Adipose tissue (tissue), 3 donors: ENCODE results near the gene FFAR1. TPM values are rescaled to one million over a fixed set of nuclear protein-coding genes. Genes with fewer than 3 reads are reported as not detected.

Experiments
- H3K27ac ChIP-seq: one replicate; pipeline ENCODE4 v1.5.1; 2013; ENCODE audit warnings: low read depth, low read length
- WGBS, 3 donors: extraction: QIAGEN DNeasy Blood & Tissue Kit; methylation state at CpG; one replicate each; pipeline ENCODE4 v1.1.7; 2013; 5-methylcytosine and 5-hydroxymethylcytosine counted together
- polyA plus RNA-seq, 3 donors: library from polyadenylated mRNA; stranded (reverse); fragments of 200-250 nt; gene quantifications; one replicate each; pipeline ENCODE4 v1.2.3, GENCODE V29; 2013
- donor health status: healthy with polysubstance abuse.
- donor health status: Bipolar disorder and iron deficiency.
- donor health status: healthy.

Gene FFAR1
- polyA plus RNA-seq, 3 donors = 2.2 TPM; not detected in 2

DNA sequence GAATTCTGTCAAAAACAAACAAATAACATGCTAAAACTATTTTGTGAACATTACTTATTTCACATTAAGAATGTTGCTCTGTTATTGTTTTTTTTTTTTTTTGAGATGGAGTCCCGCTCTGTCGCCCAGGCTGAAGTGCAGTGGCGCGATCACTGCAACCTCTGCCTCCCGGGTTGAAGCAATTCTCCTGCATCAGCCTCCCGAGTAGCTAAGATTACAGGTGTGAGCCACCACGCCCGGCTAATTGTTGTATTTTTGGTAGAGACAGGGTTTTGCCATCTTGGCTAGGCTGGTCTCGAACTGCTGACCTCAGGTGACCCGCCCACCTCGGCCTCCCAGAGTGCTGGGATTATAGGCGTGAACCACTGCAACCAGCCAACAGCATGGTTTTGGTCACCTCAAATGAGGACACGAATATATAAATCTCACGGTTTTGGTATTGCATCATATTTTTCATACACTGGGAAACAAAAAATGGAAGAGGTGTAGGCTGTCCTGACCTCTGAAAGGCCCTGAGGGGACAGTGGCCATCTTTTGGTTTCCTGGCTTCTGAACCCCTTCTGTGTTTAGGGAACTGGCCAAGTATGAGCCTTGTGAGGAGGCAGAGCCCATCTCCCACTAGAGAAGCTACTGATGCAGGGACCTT is 48.7 kb downstream of the FFAR1 start:
- H3K27ac ChIP-seq = no peak overlapping the region
- 92 to 93% (median 92%) methylated on average over 14 of the region's 14 CpGs for WGBS, 3 donors

DNA sequence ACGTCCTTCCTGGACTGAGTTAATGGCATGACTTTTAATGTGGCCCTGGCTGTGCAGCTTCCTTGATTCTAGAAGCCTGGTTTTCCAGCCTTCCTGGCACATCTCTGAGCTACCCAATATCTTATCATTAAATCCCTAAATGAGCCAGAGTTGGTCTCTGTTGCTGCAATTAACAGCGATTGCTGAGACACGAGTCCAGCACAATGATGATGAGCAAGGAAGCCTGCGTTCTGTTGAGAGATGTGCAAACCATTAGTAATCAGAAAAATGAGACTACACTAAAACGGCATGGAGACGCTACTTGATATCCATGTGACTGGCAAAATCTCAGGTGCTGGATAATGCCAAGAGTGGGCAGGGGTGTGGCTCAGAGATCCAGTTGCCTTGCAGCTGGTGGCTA is 49.4 kb downstream of the FFAR1 start:
- no peak overlapping the region for H3K27ac ChIP-seq
- 66 to 83% (median 81%) methylated on average over 6 of the region's 6 CpGs for WGBS, 3 donors

Other genes starting within 250 kb of the FFAR1 start
- 10 to 100 TPM in 2 of 3 donors, 1 to 10 TPM in 1; 8.0 to 39.4 (median 33.6) TPM for gene FXYD3, start 232.1 kb upstream of the FFAR1 start, polyA plus RNA-seq
- 10 to 100 TPM in 2 of 3 donors, 1 to 10 TPM in 1; 3.7 to 34.8 (median 20.6) TPM for gene LGI4, start 212.8 kb upstream of the FFAR1 start, polyA plus RNA-seq
- gene FXYD1, start 209.1 kb upstream of the FFAR1 start, polyA plus RNA-seq = 100 to 1,000 TPM in 1 of 3 donors, 10 to 100 TPM in 1, 1 to 10 TPM in 1; 3.5 to 126 (median 45.3) TPM
- 1 to 10 TPM in 1 of 3 donors, under 1 TPM in 2; 0.12 to 2.4 (median 0.45) TPM for gene FXYD7, start 204.6 kb upstream of the FFAR1 start, polyA plus RNA-seq
- gene FXYD5, start 193.2 kb upstream of the FFAR1 start, polyA plus RNA-seq = 100 to 1,000 TPM in 1 of 3 donors, 10 to 100 TPM in 2; 16.0 to 167 (median 93.9) TPM
- gene FAM187B, start 119.2 kb upstream of the FFAR1 start, polyA plus RNA-seq = not detected
- gene LSR, start 98.9 kb upstream of the FFAR1 start, polyA plus RNA-seq = 10 to 100 TPM; 12.9 to 92.4 (median 20.2) TPM
- gene USF2, start 78.9 kb upstream of the FFAR1 start, polyA plus RNA-seq = 100 to 1,000 TPM in 2 of 3 donors, 10 to 100 TPM in 1; 68.2 to 122 (median 118) TPM
- 10 to 100 TPM in 1 of 3 donors, 1 to 10 TPM in 1, under 1 TPM in 1; 0.34 to 16.3 (median 1.1) TPM for gene HAMP, start 65.4 kb upstream of the FFAR1 start, polyA plus RNA-seq
- gene MAG, start 55.7 kb upstream of the FFAR1 start, polyA plus RNA-seq = under 1 TPM in 1 of 3 donors, not detected in 2; 0.16 TPM
- 1 to 10 TPM in 1 of 3 donors, under 1 TPM in 2; 0.67 to 2.1 (median 0.88) TPM for gene CD22, start 18.7 kb upstream of the FFAR1 start, polyA plus RNA-seq
- gene FFAR3, start 10.6 kb downstream of the FFAR1 start, polyA plus RNA-seq = 1 to 10 TPM in 2 of 3 donors, under 1 TPM in 1; 0.46 to 1.8 (median 1.8) TPM
- gene GPR42, start 23.2 kb downstream of the FFAR1 start, polyA plus RNA-seq = under 1 TPM in 2 of 3 donors, not detected in 1; 0.06 to 0.90 TPM
- gene FFAR2, start 100.4 kb downstream of the FFAR1 start, polyA plus RNA-seq = 1 to 10 TPM in 2 of 3 donors, under 1 TPM in 1; 0.24 to 4.6 (median 4.0) TPM
- under 1 TPM in 2 of 3 donors, not detected in 1; 0.21 to 0.42 TPM for gene KRTDAP, start 142.6 kb downstream of the FFAR1 start, polyA plus RNA-seq
- gene DMKN, start 165.7 kb downstream of the FFAR1 start, polyA plus RNA-seq = 10 to 100 TPM in 2 of 3 donors, 1 to 10 TPM in 1; 6.8 to 74.3 (median 15.3) TPM
- 1 to 10 TPM in 1 of 3 donors, under 1 TPM in 1, not detected in 1; 0.15 to 1.5 TPM for gene SBSN, start 180.4 kb downstream of the FFAR1 start, polyA plus RNA-seq
- gene GAPDHS, start 185.6 kb downstream of the FFAR1 start, polyA plus RNA-seq = not detected
- 100 to 1,000 TPM in 2 of 3 donors, 10 to 100 TPM in 1; 86.7 to 140 (median 107) TPM for gene TMEM147, start 197.7 kb downstream of the FFAR1 start, polyA plus RNA-seq
- 10 to 100 TPM in 1 of 3 donors, 1 to 10 TPM in 2; 1.2 to 74.4 (median 2.9) TPM for gene ATP4A, start 215.8 kb downstream of the FFAR1 start, polyA plus RNA-seq
- not detected for gene PMIS2, start 238.3 kb downstream of the FFAR1 start, polyA plus RNA-seq